Ovary (tissue), 3 donors: Measurements from ENCODE around the gene ILF2.

ENCODE experiments used
- CTCF ChIP-seq, 3 donors: fragments of 450-650 bp in 2 of 3; fragments of 200-600 bp in 1 of 3; IDR thresholded peaks; one replicate each; pipeline versions ENCODE4 v1.5.1 to v1.8.0; 2016 to 2022; ENCODE audit warnings: antibody characterized with exemption in 3 of 3, mild to moderate bottlenecking in 1 of 3
- EP300 ChIP-seq: sonication (generic); formaldehyde crosslinking; IDR thresholded peaks from one replicate; pipeline ENCODE4 v1.6.1; 2017; ENCODE audit warnings: antibody characterized with exemption
- POLR2A ChIP-seq: fragments of 450-650 bp; IDR thresholded peaks from one replicate; pipeline ENCODE4 v1.6.1; 2017; ENCODE audit warnings: antibody characterized with exemption, mild to moderate bottlenecking, moderate library complexity
- donor health status: DM: no; HTN: no; CAD: no.

GRCh38 chr1:153642161-153642560 is 28.6 kb downstream of the ILF2 start:
- TF ChIP-seq CTCF (IDR thresholded peaks at IDR 0.05) (no peak), POLR2A (no peak), EP300 (no peak)
